GM23338 (cell line): ENCODE results near the gene CD247. TPM values are rescaled to one million over a fixed set of nuclear protein-coding genes. Genes with fewer than 3 reads are reported as not detected.

ENCODE experiments used
- ATAC-seq: fragments of 200-7000 bp; cut with Tn5 transposase; 3 replicates; pipeline ENCODE4 v1.9.1; 2020
- DNase-seq: peaks from one replicate; pipeline ENCODE4 v3.0.0-alpha.2; 2015; ENCODE audit warnings: low spot score
- H2AFZ ChIP-seq: fragments of 200-600 bp; sonication (generic); 2 replicates; pipeline ENCODE4 v1.8.0; 2016; ENCODE audit warnings: antibody characterized with exemption, mild to moderate bottlenecking, moderate library complexity
- H3F3A ChIP-seq: fragments of 200-600 bp; sonication (generic); replicated peaks from 2 replicates; pipeline ENCODE4 v1.8.0; 2017; ENCODE audit warnings: antibody characterized with exemption, mixed run types, low read depth
- H3K27ac ChIP-seq: fragments of 200-600 bp; sonication (generic); 2 replicates; pipeline ENCODE4 v1.6.1; 2016; ENCODE audit warnings: low read depth
- H3K27me3 ChIP-seq: fragments of 200-600 bp; sonication (generic); 2 replicates; pipeline ENCODE4 v1.8.0; 2016; ENCODE audit warnings: mild to moderate bottlenecking, mixed run types, moderate library complexity; ENCODE audit not compliant: insufficient read depth
- H3K36me3 ChIP-seq: fragments of 200-600 bp; sonication (generic); 2 replicates; pipeline ENCODE4 v1.8.0; 2016; ENCODE audit warnings: mild to moderate bottlenecking; ENCODE audit not compliant: insufficient read depth
- H3K4me1 ChIP-seq: fragments of 200-600 bp; sonication (generic); 2 replicates; pipeline ENCODE4 v1.8.0; 2016; ENCODE audit warnings: mild to moderate bottlenecking, moderate library complexity; ENCODE audit not compliant: insufficient read depth
- H3K4me2 ChIP-seq: fragments of 200-600 bp; sonication (generic); 2 replicates; pipeline ENCODE4 v1.7.1; 2017; ENCODE audit warnings: mixed run types
- H3K4me3 ChIP-seq: fragments of 200-600 bp; sonication (generic); 2 replicates; pipeline ENCODE4 v1.6.1; 2016; ENCODE audit warnings: mixed run types
- H3K79me2 ChIP-seq: fragments of 200-600 bp; sonication (generic); replicated peaks from 2 replicates; pipeline ENCODE4 v1.8.0; 2017; ENCODE audit warnings: mild to moderate bottlenecking; ENCODE audit not compliant: insufficient read depth
- H3K9me2 ChIP-seq: fragments of 200-600 bp; sonication (generic); 2 replicates; pipeline ENCODE4 v1.8.0; 2017; ENCODE audit not compliant: insufficient read depth
- H4K20me1 ChIP-seq: fragments of 200-600 bp; sonication (generic); replicated peaks from 2 replicates; pipeline ENCODE4 v1.8.0; 2017; ENCODE audit warnings: mild to moderate bottlenecking; ENCODE audit not compliant: insufficient read depth
- H3K27ac Mint-ChIP-seq: 2 replicates; pipeline ENCODE4 v1.8.0; 2020; ENCODE audit warnings: inconsistent platforms, mild to moderate bottlenecking, moderate library complexity, mixed read lengths
- H3K27me3 Mint-ChIP-seq: 3 replicates; pipeline ENCODE4 v1.8.0; 2022; ENCODE audit warnings: low read depth, mild to moderate bottlenecking, moderate library complexity, mixed read lengths, inconsistent platforms; ENCODE audit not compliant: insufficient read depth, poor library complexity
- H3K36me3 Mint-ChIP-seq: 3 replicates; pipeline ENCODE4 v1.8.0; 2021; ENCODE audit warnings: low read depth, mild to moderate bottlenecking, inconsistent platforms, moderate library complexity, mixed read lengths
- H3K4me1 Mint-ChIP-seq: 3 replicates; pipeline ENCODE4 v1.8.0; 2020; ENCODE audit warnings: mild to moderate bottlenecking, inconsistent platforms, mixed read lengths
- H3K4me3 Mint-ChIP-seq: 3 replicates; pipeline ENCODE4 v1.8.0; 2021; ENCODE audit warnings: moderate library complexity, mild to moderate bottlenecking, inconsistent platforms, mixed read lengths
- H3K9me3 Mint-ChIP-seq: 3 replicates; pipeline ENCODE4 v1.8.0; 2020; ENCODE audit warnings: moderate library complexity, mild to moderate bottlenecking, inconsistent platforms, mixed read lengths
- CREB1 ChIP-seq: fragments of 250-450 bp; sonication (Bioruptor Pico); IDR thresholded peaks from 2 replicates; pipeline ENCODE4 v1.5.0; 2020; ENCODE audit warnings: low read depth, mild to moderate bottlenecking, moderate library complexity
- CTCF ChIP-seq, 2 experiments: fragments of 200-600 bp in 1 of 2; sonication (generic) in 1 of 2; conservative IDR thresholded peaks; 2 replicates each; pipeline versions ENCODE4 v1.5.1 to v1.6.1; 2016 to 2017; ENCODE audit warnings: antibody characterized with exemption in 2 of 2, low read depth in 2 of 2, mild to moderate bottlenecking in 2 of 2, moderate library complexity in 1 of 2
- ETS1 ChIP-seq: IDR thresholded peaks from 2 replicates; pipeline ENCODE4 v1.6.1; 2016; ENCODE audit warnings: antibody characterized with exemption
- EZH2phosphoT487 ChIP-seq: fragments of 200-600 bp; sonication (generic); IDR thresholded peaks from one replicate; pipeline ENCODE4 v1.8.1; 2018; ENCODE audit warnings: antibody characterized with exemption; ENCODE audit not compliant: unreplicated experiment
- JUNB ChIP-seq: IDR thresholded peaks from one replicate; pipeline ENCODE4 v1.6.1; 2016; ENCODE audit warnings: antibody characterized with exemption; ENCODE audit not compliant: unreplicated experiment
- NANOG ChIP-seq: IDR thresholded peaks from 2 replicates; pipeline ENCODE4 v1.6.1; 2016; ENCODE audit warnings: antibody characterized with exemption, borderline replicate concordance
- POLR2AphosphoS5 ChIP-seq: IDR thresholded peaks from 2 replicates; pipeline ENCODE4 v1.6.1; 2016; ENCODE audit warnings: antibody characterized with exemption, low read depth
- REST ChIP-seq: IDR thresholded peaks from one replicate; pipeline ENCODE4 v1.6.1; 2018; ENCODE audit warnings: antibody characterized with exemption; ENCODE audit not compliant: unreplicated experiment
- ZNF114 ChIP-seq: fragments of 250-450 bp; sonication (Bioruptor Pico); IDR thresholded peaks from 2 replicates; pipeline ENCODE4 v1.5.0; 2020; ENCODE audit warnings: mild to moderate bottlenecking, moderate library complexity
- ZNF331 ChIP-seq: fragments of 250-450 bp; sonication (Bioruptor Pico); IDR thresholded peaks from 2 replicates; pipeline ENCODE4 v1.5.0; 2020; ENCODE audit warnings: low read depth, mild to moderate bottlenecking, moderate library complexity
- ZNF462 ChIP-seq: fragments of 250-450 bp; sonication (Bioruptor Pico); IDR thresholded peaks from 2 replicates; pipeline ENCODE4 v1.5.0; 2020; ENCODE audit warnings: mild to moderate bottlenecking, moderate library complexity
- polyA plus RNA-seq: library from polyadenylated mRNA; unstranded; fragments of >200 nt; fragmentation: Nextera tagmentation; extraction: Ambion mirVana; gene quantifications from 2 replicates; pipeline ENCODE4 v1.2.1, GENCODE V29; 2016
- total RNA-seq: library from RNA; depleted of rRNA; stranded (reverse); fragments of >200 nt; shearing (Covaris generic); gene quantifications from 2 replicates; pipeline ENCODE4 v1.2.3, GENCODE V29; 2014

The CD247 gene
- total and polyA plus RNA-seq, 2 experiments from 2014 or later: 1.2 to 1.4 TPM

- TF ChIP-seq ZNF462 (no peak), ZNF331 (CRISPR knock-in tag) (no peak)
Measured at GRCh38 chr1:167432780-167433179, 85.5 kb downstream of the CD247 start (continued).

- Mint-ChIP-seq H3K4me3 (no peak overlapping the region), H3K4me1 (peaks cover 53% of the 10 kb centered on the region), H3K27me3 (peaks cover 16% of the 10 kb centered on the region), H3K36me3 (no peaks in the 10 kb centered on the region), H3K27ac (no peak overlapping the region), H3K9me3 (no peaks in the 10 kb centered on the region)
- Histone ChIP-seq H3K4me1 (peaks cover 40% of the 10 kb centered on the region), H3K79me2 (no peaks in the 10 kb centered on the region), H4K20me1 (no peaks in the 10 kb centered on the region), H2AFZ (peak overlapping the region; percentile 47; the same call in 1 of the 2 replicates), H3F3A (peaks cover 9% of the 10 kb centered on the region; the same call in 1 of the 2 replicates), H3K36me3 (no peaks in the 10 kb centered on the region), H3K27me3 (no peaks in the 10 kb centered on the region), H3K9me2 (no peaks in the 10 kb centered on the region; the same call in 1 of the 2 replicates), H3K4me2 (0 out of 2 replicates have a peak overlapping the region, but pooled peaks have one; percentile 5), H3K27ac (no peak overlapping the region), H3K4me3 (no peak overlapping the region)
- no peak for DNase-seq
- ATAC-seq: no peak
- TF ChIP-seq CREB1 (no peak), ETS1 (no peak), ZNF114 (no peak), NANOG (no peak), ZNF331 (CRISPR knock-in tag) (no peak), EZH2phosphoT487 (no peak), POLR2AphosphoS5 (no peak), JUNB (no peak), CTCF (conservative IDR thresholded peaks at IDR 0.05; ENCODE audit: low read depth in 2 of 2) (no peak), REST (no peak)
Measured at GRCh38 chr1:167431909-167432650, 86.2 kb downstream of the CD247 start.
